Measurements from ENCODE around the gene USF3.

Gene USF3

DNA sequence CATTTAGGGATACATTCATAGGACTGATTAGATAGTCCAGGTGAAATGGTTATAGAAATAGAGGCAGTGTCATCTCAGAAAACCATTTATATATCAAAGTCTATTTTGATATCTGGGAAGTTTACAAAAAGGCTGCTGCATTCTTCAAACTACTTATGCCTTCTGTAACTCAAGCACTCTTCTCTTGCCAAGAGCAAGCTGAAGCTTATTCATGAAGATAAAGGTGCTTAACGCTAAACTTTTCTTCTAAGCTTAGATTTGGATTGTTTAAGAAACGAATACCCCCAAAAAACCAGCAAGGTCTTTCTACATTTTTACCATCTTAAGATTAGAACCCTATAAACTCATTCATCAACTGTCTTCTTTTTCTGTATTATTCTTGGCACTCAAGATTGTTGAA is 23.3 kb upstream of the USF3 start:
- DNase-seq (ENCODE audit: low spot score) = no peak
- in situ Hi-C loops (cut with MboI; ENCODE audit: low sequenced_read_pairs, unreplicated experiment) = no loop called here
- TF ChIP-seq, protein P1, sequence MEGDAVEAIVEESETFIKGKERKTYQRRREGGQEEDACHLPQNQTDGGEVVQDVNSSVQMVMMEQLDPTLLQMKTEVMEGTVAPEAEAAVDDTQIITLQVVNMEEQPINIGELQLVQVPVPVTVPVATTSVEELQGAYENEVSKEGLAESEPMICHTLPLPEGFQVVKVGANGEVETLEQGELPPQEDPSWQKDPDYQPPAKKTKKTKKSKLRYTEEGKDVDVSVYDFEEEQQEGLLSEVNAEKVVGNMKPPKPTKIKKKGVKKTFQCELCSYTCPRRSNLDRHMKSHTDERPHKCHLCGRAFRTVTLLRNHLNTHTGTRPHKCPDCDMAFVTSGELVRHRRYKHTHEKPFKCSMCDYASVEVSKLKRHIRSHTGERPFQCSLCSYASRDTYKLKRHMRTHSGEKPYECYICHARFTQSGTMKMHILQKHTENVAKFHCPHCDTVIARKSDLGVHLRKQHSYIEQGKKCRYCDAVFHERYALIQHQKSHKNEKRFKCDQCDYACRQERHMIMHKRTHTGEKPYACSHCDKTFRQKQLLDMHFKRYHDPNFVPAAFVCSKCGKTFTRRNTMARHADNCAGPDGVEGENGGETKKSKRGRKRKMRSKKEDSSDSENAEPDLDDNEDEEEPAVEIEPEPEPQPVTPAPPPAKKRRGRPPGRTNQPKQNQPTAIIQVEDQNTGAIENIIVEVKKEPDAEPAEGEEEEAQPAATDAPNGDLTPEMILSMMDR (IDR thresholded peaks at IDR 0.05; ENCODE audit: borderline replicate concordance, control extremely low read depth, extremely low read depth, insufficient read depth, missing control alignments) = no peak

DNA sequence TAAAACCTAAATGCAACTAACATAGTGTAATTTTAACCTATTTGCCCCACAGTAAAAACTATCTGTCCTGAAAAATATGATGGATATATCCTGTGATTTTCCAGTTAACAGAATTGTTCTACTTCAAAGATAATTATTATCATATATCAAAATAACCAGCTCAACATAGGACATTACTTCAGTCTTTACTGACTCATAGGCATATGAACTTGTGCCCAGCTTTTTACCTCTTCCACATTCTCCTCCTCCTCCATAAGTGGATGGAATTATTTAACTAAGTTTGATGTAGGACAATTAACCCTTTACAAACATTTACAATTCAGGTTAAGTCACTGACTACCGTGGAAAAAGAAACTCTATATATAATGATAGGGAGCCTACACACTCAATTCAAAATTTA is 22.9 kb upstream of the USF3 start:
- in situ Hi-C loops (cut with MboI; ENCODE audit: low sequenced_read_pairs, unreplicated experiment) = no loop called here
- DNase-seq (ENCODE audit: low spot score) = no peak
- TF ChIP-seq, protein P1 (IDR thresholded peaks at IDR 0.05; ENCODE audit: borderline replicate concordance, control extremely low read depth, extremely low read depth, insufficient read depth, missing control alignments) = no peak

DNA sequence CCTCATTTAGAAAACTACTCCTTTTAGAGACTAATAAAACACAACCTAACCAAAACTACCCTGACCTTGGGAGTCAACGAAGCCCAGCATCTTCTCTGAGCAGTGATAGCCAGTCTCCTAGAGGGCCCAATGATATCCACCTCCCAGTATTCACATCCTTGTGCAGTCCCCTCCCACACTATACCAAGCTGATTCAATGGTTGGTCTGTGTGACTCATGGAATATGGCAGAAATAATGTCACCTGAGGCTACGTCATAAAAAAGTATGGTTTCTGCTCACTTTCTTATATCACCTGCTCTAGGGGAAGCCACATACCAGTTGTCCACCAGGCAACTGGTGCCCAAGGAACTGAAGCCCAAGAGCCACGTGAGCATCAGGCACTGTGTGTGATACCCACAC is 21.4 kb upstream of the USF3 start:
- in situ Hi-C loops (cut with MboI; ENCODE audit: low sequenced_read_pairs, unreplicated experiment) = no loop called here
- TF ChIP-seq, protein P1 (IDR thresholded peaks at IDR 0.05; ENCODE audit: borderline replicate concordance, control extremely low read depth, extremely low read depth, insufficient read depth, missing control alignments) = no peak
- DNase-seq (ENCODE audit: low spot score) = no peak

DNA sequence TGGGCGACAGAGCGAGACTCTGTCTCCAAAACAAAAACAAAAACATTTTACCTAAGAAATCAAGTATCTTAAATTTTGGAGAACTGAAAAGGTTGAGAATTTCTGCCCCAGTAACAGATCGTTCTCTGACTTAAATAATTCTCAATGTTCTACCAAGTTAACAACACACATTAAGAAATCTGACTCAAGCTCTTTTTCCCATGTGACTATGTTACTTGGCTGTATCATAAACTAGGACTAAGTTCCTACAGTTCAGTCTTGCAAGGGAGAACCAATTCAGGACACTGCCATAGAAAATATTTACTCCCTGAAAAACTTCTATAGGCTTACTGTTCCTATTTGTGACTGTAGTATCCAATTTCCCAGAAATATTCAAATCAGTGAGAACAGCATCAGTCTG is 20.9 kb upstream of the USF3 start:
- DNase-seq (ENCODE audit: low spot score) = no peak
- in situ Hi-C loops (cut with MboI; ENCODE audit: low sequenced_read_pairs, unreplicated experiment) = no loop called here
- TF ChIP-seq, protein P1 (IDR thresholded peaks at IDR 0.05; ENCODE audit: borderline replicate concordance, control extremely low read depth, extremely low read depth, insufficient read depth, missing control alignments) = no peak

DNA sequence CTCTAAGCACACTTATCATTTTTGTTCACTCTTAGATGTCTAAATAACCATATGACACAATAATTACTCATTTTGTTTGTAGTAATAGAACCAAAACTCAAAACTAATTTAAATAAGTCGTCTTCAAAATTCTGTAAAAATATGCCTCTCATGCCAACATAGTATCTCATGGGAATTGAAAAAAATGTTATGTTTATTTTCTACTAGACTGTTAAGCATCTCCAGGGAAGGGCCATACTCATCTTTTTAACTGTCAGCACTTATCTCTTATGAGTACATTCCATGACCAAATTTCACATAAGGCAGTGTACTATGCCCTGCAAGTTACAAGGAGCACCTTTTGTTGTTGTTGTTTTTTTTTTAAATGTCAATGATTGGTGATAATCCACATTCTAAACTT is 18.3 kb upstream of the USF3 start:
- no peak for DNase-seq (ENCODE audit: low spot score)
- in situ Hi-C loops (cut with MboI; ENCODE audit: low sequenced_read_pairs, unreplicated experiment) = no loop called here
- TF ChIP-seq, protein P1 (IDR thresholded peaks at IDR 0.05; ENCODE audit: borderline replicate concordance, control extremely low read depth, extremely low read depth, insufficient read depth, missing control alignments) = no peak

DNA sequence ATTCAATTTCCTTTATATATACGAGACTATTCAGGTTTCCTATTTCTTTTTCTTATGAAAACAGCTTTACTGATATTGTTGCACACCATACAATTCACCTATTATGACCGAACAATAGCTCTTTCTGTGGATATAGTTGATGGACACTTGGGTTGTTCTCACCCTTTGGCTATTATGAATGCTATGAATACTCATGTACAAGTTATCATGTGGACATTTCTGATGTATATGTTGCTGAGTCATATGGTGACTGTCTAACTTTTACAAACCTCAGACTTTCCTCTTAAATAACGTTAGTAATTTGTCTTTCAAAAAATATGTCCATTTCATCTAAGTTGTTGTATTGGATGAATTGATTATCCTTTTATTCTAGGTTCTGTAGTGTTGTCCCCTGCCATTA is 15.7 kb upstream of the USF3 start:
- DNase-seq (ENCODE audit: low spot score) = no peak
- in situ Hi-C loops (cut with MboI; ENCODE audit: low sequenced_read_pairs, unreplicated experiment) = no loop called here
- TF ChIP-seq, protein P1 (IDR thresholded peaks at IDR 0.05; ENCODE audit: borderline replicate concordance, control extremely low read depth, extremely low read depth, insufficient read depth, missing control alignments) = no peak

DNA sequence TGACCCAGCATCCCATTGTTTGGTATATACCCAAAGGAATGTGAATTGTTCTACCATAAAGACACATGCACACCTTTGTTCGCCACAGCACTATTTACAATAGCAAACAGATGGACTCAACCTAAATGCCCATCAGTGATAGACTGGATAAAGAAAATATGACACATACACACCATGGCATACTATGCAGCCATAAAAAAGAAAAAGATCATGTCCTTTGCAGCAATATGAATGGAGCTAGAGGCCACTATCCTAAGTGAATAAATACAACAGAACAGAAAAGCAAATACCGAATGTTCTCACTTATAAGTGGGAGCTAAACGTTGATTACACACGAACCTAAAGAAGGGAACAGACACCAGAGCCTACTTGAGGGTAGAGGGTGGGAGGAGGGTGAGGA is 11.4 kb upstream of the USF3 start:
- DNase-seq (ENCODE audit: low spot score) = no peak
- TF ChIP-seq, protein P1 (IDR thresholded peaks at IDR 0.05; ENCODE audit: borderline replicate concordance, control extremely low read depth, extremely low read depth, insufficient read depth, missing control alignments) = no peak
- in situ Hi-C loops (cut with MboI; ENCODE audit: low sequenced_read_pairs, unreplicated experiment) = no loop called here
